GM12892 (cell line): ENCODE results near the gene KCNK1.

ENCODE experiments used
- DNase-seq: peaks from one replicate; pipeline ENCODE4 v3.0.0; 2011; ENCODE audit not compliant: insufficient read length
- FAIRE-seq: peaks from 2 replicates; lab custom pipeline; 2011; peaks lifted over from hg19 to GRCh38; lab: Jason Lieb, UNC
- POLR2A ChIP-seq: IDR thresholded peaks from 2 replicates; pipeline ENCODE4 v1.6.1; 2011; ENCODE audit warnings: low read depth, low read length, control low read depth
- POLR2AphosphoS5 ChIP-seq: IDR thresholded peaks from 2 replicates; pipeline ENCODE4 v1.6.1; 2011; ENCODE audit warnings: low read depth, low read length, control low read depth
- TAF1 ChIP-seq: IDR thresholded peaks from 2 replicates; pipeline ENCODE4 v1.6.1; 2011; ENCODE audit warnings: low read depth, mild to moderate bottlenecking, control low read depth, low read length, borderline replicate concordance

Gene KCNK1

DNA sequence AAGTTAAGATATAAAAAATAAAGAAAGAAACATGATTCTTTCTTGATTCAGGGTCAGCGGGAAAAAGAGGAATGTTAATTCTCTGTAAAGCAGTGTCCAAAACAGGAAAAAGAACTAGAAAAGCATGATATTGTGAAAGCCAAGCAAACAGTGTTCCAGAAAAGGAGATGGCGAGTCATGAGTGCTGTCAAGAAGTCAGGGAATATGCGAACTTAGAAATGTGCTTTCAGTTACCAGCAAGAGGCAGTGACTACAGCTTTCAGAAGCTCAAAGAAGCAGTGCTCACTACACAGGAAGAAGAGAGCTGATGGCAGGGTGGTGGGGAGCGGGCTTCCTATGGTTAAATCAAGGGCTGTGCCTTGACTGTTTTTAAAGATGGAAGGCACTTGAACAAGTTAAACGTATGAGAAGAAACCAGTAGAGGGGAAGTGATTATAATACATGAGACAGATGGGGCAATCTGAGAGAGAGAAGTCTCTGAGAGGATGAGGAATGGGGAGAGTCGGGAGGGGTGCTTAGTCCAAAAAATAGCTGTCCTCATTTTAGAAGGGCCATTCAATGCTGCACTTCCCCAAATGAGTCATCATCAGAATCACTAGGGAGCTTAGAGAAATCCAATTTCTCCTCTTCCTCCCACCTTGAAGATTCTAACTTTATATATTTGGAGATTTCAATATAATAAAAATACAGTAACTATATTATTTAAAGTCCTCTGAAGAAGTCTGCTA lies 90.4 kb downstream of the KCNK1 start:
- FAIRE-seq (no peak), DNase-seq (no peak)
- TF ChIP-seq POLR2AphosphoS5, result no peak
- TF ChIP-seq POLR2A, result no peak
- TF ChIP-seq TAF1, result no peak

DNA sequence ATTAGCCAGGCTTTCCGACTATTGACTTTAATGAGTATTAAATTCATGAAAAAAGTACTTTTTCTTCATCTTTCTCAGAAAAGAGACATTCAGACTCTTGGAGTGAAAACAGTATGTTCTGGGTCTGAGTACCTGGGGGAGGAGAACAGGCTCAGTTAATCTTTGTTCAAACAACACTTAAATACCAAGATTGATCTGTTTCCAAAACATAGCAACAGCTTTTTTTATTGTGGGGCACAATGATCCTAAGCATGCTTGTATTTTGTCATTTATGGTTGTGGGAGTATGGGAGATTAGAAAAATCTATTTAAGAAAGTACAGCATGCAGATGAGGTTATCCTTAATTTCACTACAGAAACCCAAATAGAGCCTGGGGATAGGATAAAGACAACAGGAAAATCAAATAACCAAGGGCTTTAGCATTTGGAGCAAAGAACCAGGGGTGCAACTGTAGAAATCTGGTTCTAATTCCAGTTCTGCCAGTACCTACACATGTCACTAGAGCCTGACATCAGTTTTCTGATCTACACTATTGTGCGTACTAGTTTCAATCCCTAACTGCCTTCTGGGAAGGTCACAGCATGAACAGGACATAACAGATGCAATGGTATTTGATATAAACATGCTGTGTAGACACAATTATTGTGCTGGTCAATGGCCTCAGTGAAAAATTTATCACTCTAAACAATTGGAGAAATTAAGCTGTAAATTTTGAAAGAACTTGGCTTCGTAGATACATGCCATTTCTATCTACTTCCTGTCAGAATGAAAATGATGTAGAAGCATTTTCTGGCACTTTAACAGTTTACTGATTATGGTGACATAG lies 91.2 kb downstream of the KCNK1 start:
- DNase-seq (no peak), FAIRE-seq (no peak)
- TF ChIP-seq POLR2AphosphoS5 (no peak), TAF1 (no peak), POLR2A (no peak)

- no peak for FAIRE-seq
- no peak for TF ChIP-seq POLR2AphosphoS5
- TF ChIP-seq TAF1, result no peak
- TF ChIP-seq POLR2A, result no peak
Observed at GRCh38 chr1:233707153-233707879, 93.4 kb downstream of the KCNK1 start.

GRCh38 chr1:233707880-233708815 lies 94.2 kb downstream of the KCNK1 start:
- TF ChIP-seq TAF1 (no peak), POLR2AphosphoS5 (no peak), POLR2A (no peak)
- FAIRE-seq (no peak), DNase-seq (no peak)

More at GRCh38 chr1:233707153-233707879, 93.4 kb downstream of the KCNK1 start:
- DNase-seq, result no peak

- FAIRE-seq, result no peak
- no peak for TF ChIP-seq POLR2AphosphoS5
- no peak for TF ChIP-seq TAF1
- TF ChIP-seq POLR2A, result no peak
- DNase-seq, result no peak
Observed at GRCh38 chr1:233710031-233710430, 96.1 kb downstream of the KCNK1 start.

GRCh38 chr1:233710507-233710906 lies 96.6 kb downstream of the KCNK1 start:
- TF ChIP-seq POLR2AphosphoS5 (no peak), TAF1 (no peak), POLR2A (no peak)
- FAIRE-seq (no peak), DNase-seq (no peak)

GRCh38 chr1:233714631-233715217 lies 100.8 kb downstream of the KCNK1 start:
- no peak for TF ChIP-seq POLR2A
- TF ChIP-seq TAF1, result no peak
- TF ChIP-seq POLR2AphosphoS5, result no peak
- DNase-seq (no peak), FAIRE-seq (no peak)

DNA sequence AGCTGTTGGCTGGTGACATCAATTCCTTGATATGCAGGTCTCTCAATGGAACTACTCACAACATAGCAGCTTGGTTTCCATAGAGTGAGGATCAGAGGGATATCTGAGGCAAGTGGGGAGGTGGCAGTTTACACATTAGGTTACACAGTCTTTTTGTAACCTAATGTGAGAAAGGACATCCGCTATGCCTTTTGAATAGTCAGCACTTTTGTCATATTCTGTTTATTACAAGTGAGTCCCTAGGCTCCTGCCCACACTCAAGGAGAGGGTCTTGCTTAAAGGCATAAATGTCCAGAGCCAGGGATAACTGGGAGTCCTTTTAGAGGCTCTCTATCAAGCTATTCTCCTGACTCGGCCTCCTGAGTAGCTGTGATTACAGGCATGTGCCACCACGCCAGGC lies 104.2 kb downstream of the KCNK1 start:
- no peak for DNase-seq
- no peak for FAIRE-seq
- TF ChIP-seq POLR2AphosphoS5, result no peak
- TF ChIP-seq POLR2A, result no peak
- TF ChIP-seq TAF1, result no peak

DNA sequence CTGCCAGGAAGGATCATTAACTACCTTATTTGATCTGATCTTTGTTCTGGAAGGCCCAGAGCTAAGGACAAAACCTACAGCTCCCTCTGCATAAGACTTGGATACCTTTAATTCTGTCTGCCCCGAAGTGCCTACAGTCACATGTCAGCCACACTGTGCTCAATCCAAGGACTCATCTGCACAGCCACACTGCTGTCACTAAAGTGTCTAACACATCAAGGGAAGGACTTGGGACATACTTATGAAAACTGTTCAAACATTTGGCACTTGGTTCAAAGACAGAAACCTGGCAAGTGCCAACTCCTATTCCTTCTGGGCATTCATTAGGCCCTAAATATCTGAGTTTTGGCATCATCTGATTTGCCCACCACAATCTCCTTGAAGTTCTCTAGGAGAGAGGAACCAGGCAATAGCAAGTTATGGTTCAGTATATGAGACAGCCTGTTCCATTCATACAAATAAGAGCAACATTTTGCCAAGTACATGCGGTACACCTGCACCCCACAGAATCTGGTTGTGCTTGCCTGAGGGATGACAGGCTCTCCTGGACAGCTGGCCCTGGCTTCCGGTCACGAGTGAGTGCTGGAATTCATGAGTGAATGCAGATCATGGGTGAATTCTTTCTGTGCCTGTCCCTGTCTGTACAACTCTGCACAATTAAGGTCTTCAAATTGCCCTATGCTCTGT lies 105.9 kb downstream of the KCNK1 start:
- FAIRE-seq (no peak), DNase-seq (no peak)
- TF ChIP-seq POLR2A, result no peak
- TF ChIP-seq POLR2AphosphoS5, result no peak
- TF ChIP-seq TAF1, result no peak
